ENCODE measurements around the gene KMT5B. TPM values are rescaled to one million over a fixed set of nuclear protein-coding genes. Genes with fewer than 3 reads are reported as not detected.

KMT5B gene
- total RNA-seq, 1 experiment from 2014 or later = 35.1 TPM

DNA sequence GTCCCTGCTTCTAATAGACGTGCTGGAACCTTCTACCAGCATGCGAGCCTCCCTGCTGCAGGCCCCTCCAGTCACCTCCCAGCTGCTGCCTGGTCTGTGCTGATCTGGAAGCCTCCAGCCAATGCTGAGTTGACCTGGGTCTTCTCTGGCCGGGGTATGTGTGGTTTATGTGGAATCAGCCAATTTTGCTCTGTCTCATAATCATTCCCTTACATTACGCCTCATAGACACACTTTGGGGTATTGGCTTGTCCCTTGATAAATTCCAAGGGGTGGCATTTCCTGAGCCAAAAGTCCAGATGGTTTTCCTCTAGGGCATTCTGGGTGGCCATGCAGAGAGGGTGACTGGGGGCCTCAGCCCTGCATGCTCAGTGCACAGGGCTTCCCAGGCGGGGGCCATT is 8.3 kb upstream of the KMT5B start:
- no peak for TF ChIP-seq POLR2A (IDR thresholded peaks at IDR 0.05; ENCODE audit: borderline replicate concordance, extremely low read depth, insufficient read depth, insufficient read length)
- no peak for TF ChIP-seq CEBPB (IDR thresholded peaks at IDR 0.05; ENCODE audit: low read depth)
- no peak for TF ChIP-seq JUND (IDR thresholded peaks at IDR 0.05)
- TF ChIP-seq, protein P1, sequence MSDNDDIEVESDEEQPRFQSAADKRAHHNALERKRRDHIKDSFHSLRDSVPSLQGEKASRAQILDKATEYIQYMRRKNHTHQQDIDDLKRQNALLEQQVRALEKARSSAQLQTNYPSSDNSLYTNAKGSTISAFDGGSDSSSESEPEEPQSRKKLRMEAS (IDR thresholded peaks at IDR 0.05) = no peak
- no peak for TF ChIP-seq EGR1 (IDR thresholded peaks at IDR 0.05; ENCODE audit: low read depth)
- TF ChIP-seq CBX3 (IDR thresholded peaks at IDR 0.05; ENCODE audit: low read depth) = no peak
- TF ChIP-seq RAD21 (IDR thresholded peaks at IDR 0.05; ENCODE audit: low read depth) = no peak
- TF ChIP-seq YY1 (IDR thresholded peaks at IDR 0.05; ENCODE audit: extremely low read depth, insufficient replicate concordance, low read depth, low read length) = no peak
- TF ChIP-seq ZNF274 (IDR thresholded peaks at IDR 0.05; ENCODE audit: low read depth, low read length) = no peak
- TF ChIP-seq, protein P2, sequence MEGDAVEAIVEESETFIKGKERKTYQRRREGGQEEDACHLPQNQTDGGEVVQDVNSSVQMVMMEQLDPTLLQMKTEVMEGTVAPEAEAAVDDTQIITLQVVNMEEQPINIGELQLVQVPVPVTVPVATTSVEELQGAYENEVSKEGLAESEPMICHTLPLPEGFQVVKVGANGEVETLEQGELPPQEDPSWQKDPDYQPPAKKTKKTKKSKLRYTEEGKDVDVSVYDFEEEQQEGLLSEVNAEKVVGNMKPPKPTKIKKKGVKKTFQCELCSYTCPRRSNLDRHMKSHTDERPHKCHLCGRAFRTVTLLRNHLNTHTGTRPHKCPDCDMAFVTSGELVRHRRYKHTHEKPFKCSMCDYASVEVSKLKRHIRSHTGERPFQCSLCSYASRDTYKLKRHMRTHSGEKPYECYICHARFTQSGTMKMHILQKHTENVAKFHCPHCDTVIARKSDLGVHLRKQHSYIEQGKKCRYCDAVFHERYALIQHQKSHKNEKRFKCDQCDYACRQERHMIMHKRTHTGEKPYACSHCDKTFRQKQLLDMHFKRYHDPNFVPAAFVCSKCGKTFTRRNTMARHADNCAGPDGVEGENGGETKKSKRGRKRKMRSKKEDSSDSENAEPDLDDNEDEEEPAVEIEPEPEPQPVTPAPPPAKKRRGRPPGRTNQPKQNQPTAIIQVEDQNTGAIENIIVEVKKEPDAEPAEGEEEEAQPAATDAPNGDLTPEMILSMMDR (IDR thresholded peaks at IDR 0.05 in 2 of 3, conservative IDR thresholded peaks at IDR 0.05 in 1 of 3; ENCODE audit: borderline replicate concordance in 1 of 3, insufficient read depth in 1 of 3, low read depth in 2 of 3, low read length in 2 of 3) = no peak
- TF ChIP-seq ZFX (IDR thresholded peaks at IDR 0.05) = no peak
- TF ChIP-seq, protein P3, sequence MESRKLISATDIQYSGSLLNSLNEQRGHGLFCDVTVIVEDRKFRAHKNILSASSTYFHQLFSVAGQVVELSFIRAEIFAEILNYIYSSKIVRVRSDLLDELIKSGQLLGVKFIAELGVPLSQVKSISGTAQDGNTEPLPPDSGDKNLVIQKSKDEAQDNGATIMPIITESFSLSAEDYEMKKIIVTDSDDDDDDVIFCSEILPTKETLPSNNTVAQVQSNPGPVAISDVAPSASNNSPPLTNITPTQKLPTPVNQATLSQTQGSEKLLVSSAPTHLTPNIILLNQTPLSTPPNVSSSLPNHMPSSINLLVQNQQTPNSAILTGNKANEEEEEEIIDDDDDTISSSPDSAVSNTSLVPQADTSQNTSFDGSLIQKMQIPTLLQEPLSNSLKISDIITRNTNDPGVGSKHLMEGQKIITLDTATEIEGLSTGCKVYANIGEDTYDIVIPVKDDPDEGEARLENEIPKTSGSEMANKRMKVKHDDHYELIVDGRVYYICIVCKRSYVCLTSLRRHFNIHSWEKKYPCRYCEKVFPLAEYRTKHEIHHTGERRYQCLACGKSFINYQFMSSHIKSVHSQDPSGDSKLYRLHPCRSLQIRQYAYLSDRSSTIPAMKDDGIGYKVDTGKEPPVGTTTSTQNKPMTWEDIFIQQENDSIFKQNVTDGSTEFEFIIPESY (IDR thresholded peaks at IDR 0.05; ENCODE audit: extremely low read depth, insufficient replicate concordance, low read length) = no peak
- TF ChIP-seq TCF7L2 (IDR thresholded peaks at IDR 0.05; ENCODE audit: borderline replicate concordance, extremely low read depth, insufficient read depth, insufficient read length) = no peak
- ChIA-PET RAD21 (ENCODE audit: low non-redundant PET in 1 of 2, low total read pairs in 2 of 2, uncharacterized antibody in 2 of 2, unreplicated experiment in 2 of 2) (no interaction called here), POLR2A (no interaction called here), CTCF (no interaction called here)
- BruUV-seq (replicated peaks) = no TSS peak
- Histone ChIP-seq H3K79me2 (ENCODE audit: insufficient read depth, low read length) (no peaks in the 10 kb centered on the region), H3K9me2 (ENCODE audit: insufficient read depth) (no peaks in the 10 kb centered on the region), H3K4me3 (replicated peaks in 1 of 2; ENCODE audit: low read depth in 1 of 2, low read length in 2 of 2) (no peak overlapping the region), H3K9ac (ENCODE audit: low read length) (no peak overlapping the region), H4K20me1 (ENCODE audit: insufficient read depth) (no peaks in the 10 kb centered on the region), H3K9me3 (ENCODE audit: control insufficient read depth in 1 of 2, insufficient read depth in 1 of 2, low read depth in 1 of 2, low read length in 2 of 2) (no peaks in the 10 kb centered on the region; a peak in 1 of 4 replicates), H2AFZ (ENCODE audit: low read depth, low read length, poor library complexity, severe bottlenecking) (no peak overlapping the region), H3K27me3 (ENCODE audit: insufficient read depth, low read length) (no peaks in the 10 kb centered on the region), H3K27ac (ENCODE audit: low read depth, low read length) (no peak overlapping the region), H3K4me1 (ENCODE audit: control insufficient read depth in 1 of 2, insufficient read depth in 2 of 2, low read length in 2 of 2) (peaks cover 6 to 10% of the 10 kb centered on the region in 2 experiments; a peak in 3 of 4 replicates), H3K4me2 (ENCODE audit: low read length) (no peak overlapping the region), H3K36me3 (ENCODE audit: control insufficient read depth in 1 of 2, insufficient read depth in 2 of 2, low read length in 2 of 2) (no peaks in the 10 kb centered on the region)
- DNase-seq (ENCODE audit: low read depth, low spot score) (no peak), ATAC-seq (no peak)
- intact Hi-C loops (cut with micrococcal nuclease) = no loop called here

Measured in HCT116 (cell line).